GM21528 (cell line): ENCODE data around the gene HIP1.
A peak's percentile ranks its signal among the peaks of the same experiment; 100 is the strongest.
"Not testable (repeated sequence)": the region's sequence is repeated elsewhere in the genome, so short reads cannot be mapped to it uniquely, and the experiment has no call there.

Experiments used
- ATAC-seq: cut with Tn5 transposase; IDR thresholded peaks from one replicate; pipeline ENCODE4 v1.9.1; 2021; ENCODE audit warnings: mild to moderate bottlenecking, moderate library complexity; ENCODE audit not compliant: unreplicated experiment, low FRiP score

The HIP1 gene

GRCh38 chr7:75738604-75738974 is at the start of gene HIP1:
TSS of gene HIP1 (minus strand) at chr7:75738941. CDS start at chr7:75738920, 21 bp downstream.
- peak; percentile 6 for ATAC-seq

- not testable (repeated sequence) for ATAC-seq
These were observed 49.6 kb upstream of the HIP1 start for GRCh38 chr7:75788154-75788847.

GRCh38 chr7:75783058-75783457 is 44.3 kb upstream of the HIP1 start:
- ATAC-seq, result not testable (repeated sequence)

DNA sequence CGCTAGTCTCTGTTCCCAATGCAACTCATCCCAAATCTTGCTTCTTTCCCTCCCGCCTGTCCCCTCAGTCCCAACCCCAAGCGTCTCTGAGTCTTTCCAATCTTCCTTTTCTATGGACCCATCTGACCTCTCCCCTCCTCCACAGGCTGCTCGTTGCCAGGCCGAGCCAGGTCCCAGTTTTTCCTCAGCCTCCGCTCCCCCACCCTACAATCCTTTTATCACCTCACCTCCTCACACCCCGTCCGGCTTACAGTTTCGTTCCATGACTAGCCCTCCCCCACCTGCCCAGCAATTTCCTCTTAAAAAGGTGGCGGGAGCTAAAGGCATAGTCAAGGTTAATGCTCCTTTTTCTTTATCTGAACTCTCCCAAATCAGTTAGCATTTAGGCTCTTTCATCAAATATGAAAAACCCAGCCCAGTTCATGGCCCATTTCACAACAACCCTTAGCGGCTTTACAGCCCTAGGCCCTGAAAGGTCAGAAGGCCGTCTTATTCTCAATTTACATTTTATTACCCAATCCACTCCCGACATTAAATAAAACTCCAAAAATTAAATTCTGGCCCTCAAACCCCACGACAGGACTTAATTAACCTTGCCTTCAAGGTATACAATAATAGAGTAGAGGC is 42.0 kb upstream of the HIP1 start:
- not testable (repeated sequence) for ATAC-seq

DNA sequence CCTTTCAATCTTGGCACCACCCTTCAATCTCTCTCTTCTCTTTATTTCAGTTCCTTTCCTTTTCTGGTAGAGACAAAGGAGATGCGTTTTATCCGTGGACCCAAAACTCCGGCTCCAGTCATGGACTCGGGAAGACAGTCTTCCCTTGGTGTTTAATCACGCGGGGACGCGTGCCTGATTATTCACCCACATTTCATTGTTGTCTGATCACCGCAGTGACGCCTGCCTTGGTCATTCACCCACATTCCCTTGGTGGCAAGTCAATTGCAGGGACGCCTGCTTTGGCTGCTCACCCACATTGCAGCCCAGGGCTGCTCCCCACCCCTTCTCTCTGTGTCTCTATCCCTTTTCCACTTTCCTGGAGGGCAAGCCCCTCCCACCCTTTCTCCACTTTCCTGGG is 40.8 kb upstream of the HIP1 start:
- ATAC-seq, result not testable (repeated sequence)

- ATAC-seq, result not testable (repeated sequence)
These were observed 40.3 kb upstream of the HIP1 start for GRCh38 chr7:75779035-75779434.

- ATAC-seq, result no peak
These were observed 37.7 kb upstream of the HIP1 start for GRCh38 chr7:75776295-75776971.

DNA sequence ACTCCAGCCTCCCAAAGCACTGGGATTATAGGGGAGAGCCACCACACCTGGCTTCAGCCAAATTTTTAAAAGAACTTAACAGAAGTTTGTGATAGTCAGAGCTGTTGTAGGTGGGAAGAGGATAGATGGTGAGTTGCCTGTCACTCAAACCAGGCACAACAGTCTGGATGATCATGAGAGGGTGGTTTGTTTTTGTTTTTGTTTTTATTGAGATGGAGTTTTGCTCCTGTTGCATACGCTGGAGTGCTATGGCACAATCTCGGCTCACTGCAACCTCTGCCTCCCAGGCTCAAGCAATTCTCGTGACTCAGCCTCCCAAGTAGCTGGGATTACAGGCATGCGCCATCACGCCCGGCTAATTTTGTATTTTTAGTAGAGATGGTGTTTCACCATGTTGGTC is 35.2 kb upstream of the HIP1 start:
- ATAC-seq, result not testable (repeated sequence)

GRCh38 chr7:75772081-75773077 is 33.6 kb upstream of the HIP1 start, which contains the start of gene CCL26:
TSS of gene CCL26 (minus strand) at chr7:75772211. CDS start at chr7:75772176, 35 bp downstream.
- ATAC-seq, result no peak

DNA sequence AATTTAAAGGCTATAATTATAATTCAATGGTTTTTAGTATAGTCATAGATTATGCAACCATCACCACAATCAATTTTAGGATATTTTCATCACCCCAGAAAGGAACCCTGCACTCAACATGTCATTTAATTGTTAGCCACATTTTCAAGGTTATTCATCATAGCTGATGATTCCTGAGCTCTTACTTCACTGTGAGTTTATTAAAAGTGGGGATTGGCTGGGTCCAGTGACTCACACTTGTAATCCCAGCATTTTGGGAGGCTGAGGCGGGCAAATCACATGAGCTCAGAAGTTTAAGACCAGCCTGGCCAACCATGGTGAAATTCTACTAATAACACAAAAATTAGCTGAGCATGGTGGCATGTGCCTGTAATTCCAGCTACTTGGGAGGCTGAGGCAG is 32.5 kb upstream of the HIP1 start:
- ATAC-seq, result no peak

DNA sequence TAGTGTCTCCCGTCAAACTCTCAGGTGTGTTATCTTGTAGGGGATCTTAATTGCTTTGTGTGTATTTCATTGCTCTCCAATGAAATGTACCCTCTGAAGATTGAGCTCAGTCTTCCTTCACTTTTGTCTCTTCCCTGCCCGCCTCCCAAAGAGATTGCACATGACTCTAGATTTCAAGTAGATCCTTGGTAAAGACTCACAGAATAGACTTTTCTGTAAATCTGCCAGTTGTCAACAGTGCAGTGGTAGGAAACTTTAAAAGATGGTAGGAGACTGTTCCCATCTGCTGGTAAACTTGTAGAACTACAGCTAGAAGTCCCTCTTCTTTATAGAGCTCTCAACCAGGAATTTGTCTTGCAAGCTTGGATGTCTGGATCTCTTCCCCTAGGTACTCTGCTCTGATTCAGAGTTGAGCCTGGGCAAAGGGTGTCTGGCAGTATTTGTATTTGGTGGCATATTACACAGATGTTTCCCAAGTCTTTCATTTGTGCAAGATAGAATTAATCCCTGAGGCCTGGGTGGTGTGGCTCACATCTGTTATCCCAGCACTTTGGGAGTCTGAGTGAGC is 23.7 kb upstream of the HIP1 start:
- no peak for ATAC-seq

DNA sequence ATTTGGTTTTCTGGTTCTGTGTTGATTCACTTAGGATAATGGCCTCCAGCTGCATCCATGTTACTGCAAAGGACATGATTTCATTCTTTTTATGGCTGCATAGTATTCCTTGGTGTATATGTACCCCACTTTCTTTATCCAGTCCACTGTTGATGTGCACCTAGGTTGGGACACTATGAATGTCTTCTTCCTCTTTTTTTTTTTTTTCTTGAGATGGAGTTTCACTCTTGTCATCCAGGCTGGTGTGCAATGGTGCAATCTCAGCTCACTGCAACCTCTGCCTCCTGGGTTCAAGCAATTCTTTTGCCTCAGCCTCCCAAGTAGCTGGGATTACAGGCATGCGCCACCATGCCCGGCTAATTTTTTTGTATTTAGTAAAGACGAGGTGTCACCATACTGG is 23.1 kb upstream of the HIP1 start:
- ATAC-seq, result not testable (repeated sequence)

GRCh38 chr7:75758491-75758890 is 19.8 kb upstream of the HIP1 start:
- no peak for ATAC-seq

DNA sequence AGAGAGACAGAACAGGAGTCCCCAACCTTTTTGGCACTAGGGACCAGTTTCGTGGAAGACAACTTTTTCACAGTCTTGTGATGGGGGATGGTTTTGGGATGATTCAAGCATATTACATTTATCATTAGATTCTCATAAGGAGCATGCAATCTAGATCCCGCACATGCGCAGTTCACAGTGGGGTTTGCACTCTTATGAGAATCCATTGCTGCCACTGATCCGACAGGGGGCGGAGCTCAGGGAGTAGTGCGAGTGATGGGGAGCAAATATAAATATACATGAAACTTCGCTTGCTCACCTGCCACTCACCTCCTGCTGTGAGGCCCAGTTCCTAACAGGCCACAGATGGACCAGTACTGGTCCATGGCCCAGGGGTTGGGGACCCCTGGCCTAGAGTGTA is 19.1 kb upstream of the HIP1 start:
- ATAC-seq, result no peak

GRCh38 chr7:75756991-75757676 is 18.4 kb upstream of the HIP1 start:
- ATAC-seq, result no peak

DNA sequence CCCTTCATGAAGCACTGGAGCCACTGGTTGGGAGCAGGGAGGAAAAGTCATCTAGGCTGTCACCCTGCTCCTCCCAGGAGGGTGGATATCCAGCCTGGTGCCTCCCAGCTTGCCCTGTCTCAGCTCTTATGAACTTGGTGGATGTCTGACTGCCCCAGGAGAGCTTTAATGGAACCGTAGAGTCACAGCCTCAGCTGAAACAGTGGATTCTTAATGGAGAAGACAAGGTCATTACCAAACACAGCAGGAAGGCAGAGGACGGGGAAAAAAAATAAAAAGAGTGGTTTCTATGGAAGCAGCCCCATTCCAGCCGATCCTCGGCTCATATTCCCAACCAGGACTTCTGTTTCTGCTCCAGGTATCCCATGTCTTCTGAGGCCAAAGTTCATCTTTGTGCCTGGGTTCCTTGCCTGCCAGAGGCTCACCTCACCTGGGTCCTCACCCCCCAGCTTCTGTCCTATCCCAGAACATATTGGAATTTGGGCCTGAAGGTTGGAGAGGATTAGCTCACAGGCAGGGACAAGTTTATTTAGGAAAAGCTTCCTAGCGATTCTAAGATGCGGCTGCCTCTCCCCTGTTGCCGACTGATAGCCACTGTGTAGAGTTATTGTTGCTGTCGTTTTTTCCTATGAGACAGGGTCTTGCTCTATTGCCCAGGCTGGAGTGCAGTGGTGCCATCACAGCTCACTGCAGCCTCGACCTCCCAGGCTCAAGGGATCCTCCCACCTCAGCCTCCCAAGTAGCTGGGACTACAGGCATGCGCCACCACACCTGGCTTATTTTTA is 17.7 kb upstream of the HIP1 start:
- ATAC-seq, result no peak

DNA sequence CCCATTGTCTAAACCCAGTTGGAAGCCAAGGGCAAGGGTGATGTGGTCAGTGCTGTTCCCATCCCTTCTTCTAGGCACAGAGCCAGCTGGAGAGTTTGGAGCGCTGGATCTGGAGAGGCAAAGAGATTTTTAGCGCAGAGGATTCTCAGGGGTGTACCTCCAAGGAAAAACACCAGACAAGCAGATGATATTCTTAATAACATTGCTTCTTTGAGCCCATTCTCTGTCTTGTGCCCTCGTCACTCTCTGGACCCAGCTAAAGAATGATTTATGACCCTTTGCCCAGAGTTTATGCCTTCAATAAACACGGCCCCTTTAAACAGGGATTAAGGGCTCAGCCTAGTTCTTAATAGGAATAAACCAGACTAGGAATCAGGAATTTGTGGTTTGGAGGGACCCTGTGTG is 4.7 kb upstream of the HIP1 start:
- ATAC-seq, result no peak

DNA sequence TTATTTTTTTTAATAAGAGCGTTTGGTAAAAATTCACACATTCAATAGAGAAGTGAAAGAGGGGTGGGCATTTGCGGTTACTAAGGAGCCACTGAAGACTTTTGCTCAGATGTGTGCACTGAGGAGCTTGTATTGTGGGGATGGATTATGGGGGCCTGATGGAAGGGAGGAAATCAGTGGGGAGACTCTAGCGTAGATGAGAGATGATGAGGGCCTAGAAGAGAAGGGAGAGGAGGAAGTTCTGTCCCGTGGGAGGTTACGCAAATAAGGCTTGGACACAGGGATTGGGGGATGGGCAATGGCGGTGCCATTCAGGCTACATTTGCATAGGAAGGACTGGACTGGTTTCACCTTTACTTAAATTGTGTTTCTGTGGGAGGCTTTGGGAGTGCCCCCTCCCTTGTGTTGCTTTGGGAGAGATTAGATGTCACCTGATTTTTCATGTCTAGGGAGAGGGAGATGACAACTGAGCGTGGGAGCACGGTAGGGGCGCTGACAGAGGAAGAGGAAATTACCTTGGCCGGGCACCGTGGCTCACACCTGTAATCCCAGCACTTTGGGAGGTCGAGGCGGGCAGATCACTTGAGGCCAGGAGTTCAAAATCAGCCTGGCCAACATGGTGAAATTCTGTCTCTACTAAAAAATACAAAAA is 2.2 kb upstream of the HIP1 start:
- no peak for ATAC-seq
